Endometrial microvascular endothelial cells (primary cell): ENCODE measurements around the gene LMBRD2. TPM values are rescaled to one million over a fixed set of nuclear protein-coding genes. Genes with fewer than 3 reads are reported as not detected.

ENCODE experiments used
- in situ Hi-C: cut with HindIII; loops from 2 replicates; pipeline ENCODE4 v1.10.0; 2017; ENCODE audit warnings: low sequenced_read_pairs, low pct_unique_long_range_greater_than_20kb; ENCODE audit errors: inconsistent ontology term
- total RNA-seq: library from RNA; depleted of rRNA; stranded (reverse); fragments of >200 nt; gene quantifications from one replicate; pipeline ENCODE4 v1.2.3, GENCODE V29; 2015; ENCODE audit errors: inconsistent ontology term

Gene LMBRD2
- total RNA-seq, 1 donor from 2014 or later: 7.7 TPM

DNA sequence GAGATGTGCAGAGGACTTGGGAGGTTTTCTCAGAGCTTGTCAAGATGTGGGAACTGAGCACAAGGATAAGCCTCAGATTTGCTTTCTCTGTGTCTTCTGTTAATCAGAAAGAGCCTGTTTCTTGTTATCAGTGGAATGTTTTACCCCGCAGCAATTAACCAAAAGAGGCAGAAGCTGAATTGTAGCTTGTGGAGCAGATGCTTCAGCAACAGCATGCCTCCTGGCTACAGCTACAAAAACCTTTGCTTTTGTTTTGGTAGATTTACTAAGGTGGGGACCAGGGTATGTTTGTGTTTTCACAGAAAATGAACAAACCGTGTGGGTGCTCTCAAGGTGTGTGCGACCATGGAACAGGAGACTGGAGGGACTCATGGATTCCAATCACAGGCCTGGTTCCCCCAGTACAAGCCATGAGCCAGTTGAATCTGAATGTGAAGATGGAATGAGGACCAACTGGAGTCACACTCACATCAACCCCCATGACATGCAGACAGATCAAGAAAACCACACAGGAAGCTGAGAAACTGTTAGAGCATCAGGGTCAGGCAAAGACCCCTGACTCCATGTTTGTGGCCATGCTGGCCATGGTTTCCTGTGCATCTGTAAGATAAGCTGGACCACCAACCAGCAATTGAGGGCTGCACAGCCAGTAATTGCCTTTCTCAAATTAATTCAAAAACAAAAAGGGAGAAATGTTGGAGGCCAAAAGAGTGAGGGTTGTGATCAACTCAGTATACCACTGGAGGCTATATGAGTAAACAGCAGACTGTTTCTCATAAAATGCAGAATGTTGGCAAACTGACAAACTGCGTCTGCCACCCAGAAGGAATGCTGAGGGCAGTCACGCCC is 91.9 kb downstream of the LMBRD2 start:
- in situ Hi-C loops: no loop called here

DNA sequence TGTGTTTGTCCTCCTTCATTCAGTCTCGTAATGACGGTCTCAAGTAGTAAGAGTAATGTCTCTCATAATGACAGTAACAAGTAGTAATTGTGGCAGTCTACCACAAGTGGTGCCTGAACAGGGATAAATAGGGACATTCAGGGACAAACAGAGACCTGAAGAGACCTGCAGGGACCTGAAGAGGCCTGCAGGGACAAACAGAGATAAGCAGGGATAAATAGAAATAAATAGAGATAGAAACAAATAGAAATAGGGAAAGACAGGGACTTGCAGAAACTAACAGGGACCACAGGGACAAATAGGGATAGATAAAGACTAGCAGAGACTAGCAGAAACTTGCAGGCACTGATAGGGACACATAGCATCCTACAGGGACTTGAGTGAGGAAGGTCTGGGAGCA is 92.9 kb downstream of the LMBRD2 start:
- in situ Hi-C loops: no loop called here

DNA sequence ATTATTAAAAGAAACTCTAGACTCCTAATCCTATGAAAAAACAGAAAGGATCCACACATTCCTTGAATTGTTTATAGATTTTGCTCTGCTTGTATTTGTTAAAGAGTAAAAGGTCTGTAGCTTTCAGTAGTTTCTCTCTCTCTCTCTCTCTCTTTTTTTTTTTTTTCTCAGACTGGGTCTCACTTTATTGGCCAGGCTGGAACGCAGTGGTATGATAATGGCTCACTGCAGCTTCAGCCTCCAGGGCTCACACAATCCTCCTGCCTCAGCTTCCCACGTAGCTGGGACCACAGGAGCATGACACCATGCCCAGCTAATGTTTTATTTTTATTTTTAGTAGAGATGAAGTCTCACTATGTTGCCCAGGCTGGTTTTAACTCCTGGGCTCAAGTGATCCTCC is 94.3 kb downstream of the LMBRD2 start:
- in situ Hi-C loops: no loop called here

DNA sequence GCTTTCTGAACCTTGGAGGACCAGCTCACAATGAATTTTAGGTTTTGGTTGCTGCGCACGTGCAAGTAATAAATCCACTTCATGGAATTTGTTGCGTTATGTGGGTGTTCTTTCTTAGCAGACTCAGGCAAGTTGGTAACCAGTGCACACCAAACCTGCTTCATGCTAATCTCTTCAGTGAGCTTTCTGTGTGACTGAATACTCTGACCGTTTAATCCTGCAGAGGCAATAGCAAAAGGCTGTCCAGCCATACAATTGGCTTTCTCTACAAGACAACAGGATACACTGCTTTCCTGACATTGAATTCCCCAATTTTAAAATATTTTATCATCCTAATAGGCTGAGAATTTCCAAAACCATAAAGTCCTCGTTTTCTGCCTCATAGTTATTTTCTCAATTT is 95.3 kb downstream of the LMBRD2 start:
- in situ Hi-C loops: no loop called here

DNA sequence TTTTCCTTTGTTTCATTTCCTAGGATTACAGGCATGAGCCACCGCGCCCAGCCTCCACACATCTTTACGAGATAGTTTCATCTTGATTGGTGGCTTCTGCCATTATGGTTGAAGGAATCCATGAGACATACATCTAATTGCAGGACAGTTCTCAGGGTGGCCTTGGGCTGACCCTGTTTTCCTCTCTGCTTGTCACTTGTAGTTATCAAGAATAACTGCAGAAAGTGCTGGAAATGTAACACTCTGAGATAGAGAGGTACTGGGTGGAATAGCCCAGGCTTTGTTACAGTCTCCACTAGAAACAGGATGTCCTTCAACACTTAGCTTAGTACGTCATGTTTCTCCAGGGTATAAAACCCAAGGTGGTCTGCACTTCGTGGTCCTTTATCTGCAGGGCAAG is 95.7 kb downstream of the LMBRD2 start:
- in situ Hi-C loops: no loop called here

DNA sequence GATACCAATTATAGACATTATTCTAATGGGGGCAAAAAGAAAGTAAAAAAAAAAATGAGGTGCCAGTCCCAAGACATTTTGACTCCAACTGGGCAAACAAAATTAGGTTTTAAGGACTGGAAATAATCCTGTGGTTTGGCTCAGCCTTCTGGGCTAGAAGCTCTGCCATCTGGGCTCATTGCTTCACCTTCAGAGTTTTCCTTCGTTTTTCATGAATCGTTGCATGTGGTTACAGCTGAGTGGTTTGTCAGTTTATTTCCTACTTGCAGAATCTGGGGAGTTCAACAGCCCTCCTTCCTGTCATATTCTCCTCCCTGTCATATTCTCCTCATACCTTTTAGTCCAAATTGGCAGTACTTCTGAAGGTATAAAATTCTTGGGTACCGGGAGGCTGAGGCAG is 97.0 kb downstream of the LMBRD2 start:
- in situ Hi-C loops: no loop called here

DNA sequence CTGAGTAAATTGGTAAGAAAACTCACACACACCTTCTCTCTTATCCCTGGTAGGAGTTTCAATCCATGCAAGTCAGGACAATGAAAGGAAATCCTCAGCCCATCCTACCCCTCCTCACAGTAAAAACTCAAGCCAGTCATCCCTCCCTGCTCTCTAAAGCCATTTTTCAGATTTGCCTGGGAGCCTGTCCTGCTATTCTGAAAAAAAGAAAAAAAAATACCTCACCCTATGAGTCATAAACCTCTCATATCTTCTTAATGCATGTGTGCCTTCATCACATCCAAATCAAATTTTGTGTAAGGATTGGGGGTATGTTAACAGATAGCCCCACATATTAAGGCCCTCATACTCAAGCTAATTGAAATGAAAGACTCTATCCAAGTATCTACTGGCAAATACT is 99.1 kb downstream of the LMBRD2 start:
- in situ Hi-C loops: no loop called here

DNA sequence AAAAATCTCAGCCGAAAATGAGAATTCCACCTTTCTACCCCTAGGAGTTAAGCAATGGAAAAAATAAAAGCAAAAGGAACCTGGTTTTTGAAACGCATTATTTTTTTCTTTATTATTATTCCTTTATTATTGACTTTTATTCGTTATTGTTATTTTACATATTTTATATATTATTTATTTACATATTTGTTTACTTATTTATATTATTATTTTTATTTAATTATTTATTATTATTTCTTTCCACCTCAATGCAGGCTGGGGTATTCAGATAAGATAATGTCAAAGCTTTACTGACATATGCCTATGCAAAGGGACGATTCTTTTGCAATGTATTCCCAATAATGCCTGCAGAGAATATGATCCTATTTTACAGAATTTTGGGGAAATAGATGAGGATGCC is 101.7 kb downstream of the LMBRD2 start:
- in situ Hi-C loops: no loop called here

Other genes starting within 250 kb of the LMBRD2 start
- not detected for gene CAPSL, start 213.3 kb downstream of the LMBRD2 start, total RNA-seq
- gene UGT3A1, start 160.5 kb downstream of the LMBRD2 start, total RNA-seq: not detected
- gene UGT3A2, start 85.0 kb downstream of the LMBRD2 start, total RNA-seq: not detected
- 39.8 TPM for gene SKP2, start 224 bp upstream of the LMBRD2 start, total RNA-seq
- 21.9 TPM for gene NADK2, start 90.0 kb upstream of the LMBRD2 start, total RNA-seq
- not detected for gene RANBP3L, start 150.0 kb upstream of the LMBRD2 start, total RNA-seq